Stimulated activated CD8-positive, alpha-beta memory T cell treated with anti-CD3 and anti-CD28 coated beads, Interleukin-4, amount 100 ng/mL, for 24 hours (primary cell): ENCODE data around the gene CDYL2.
"Not testable (repeated sequence)": the region's sequence is repeated elsewhere in the genome, so short reads cannot be mapped to it uniquely, and the experiment has no call there.

ENCODE experiments used
- DNase-seq: peaks from one replicate; pipeline ENCODE4 v3.0.0-alpha.2; 2020; ENCODE audit warnings: low read depth

The CDYL2 gene

DNA sequence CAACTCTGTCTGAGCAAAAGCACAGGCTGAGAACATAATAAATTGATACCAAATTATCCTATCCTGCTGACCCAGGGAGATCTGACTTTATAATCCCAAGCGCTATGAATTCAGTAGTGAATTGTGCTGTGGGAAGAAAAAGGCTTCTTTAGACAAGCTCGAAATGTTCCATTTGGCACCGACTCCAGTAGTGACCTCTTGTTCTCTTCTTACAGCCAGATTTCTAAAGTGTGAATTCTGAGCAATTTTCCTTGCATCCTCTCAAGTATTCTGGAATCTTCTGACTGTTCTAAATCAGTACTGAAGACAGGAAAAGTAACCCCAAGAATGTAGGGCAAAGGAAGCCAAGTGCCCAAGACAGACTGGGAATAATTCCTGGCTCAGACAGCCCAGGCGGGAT, 58.2 kb downstream of the CDYL2 start:
- no peak for DNase-seq

DNA sequence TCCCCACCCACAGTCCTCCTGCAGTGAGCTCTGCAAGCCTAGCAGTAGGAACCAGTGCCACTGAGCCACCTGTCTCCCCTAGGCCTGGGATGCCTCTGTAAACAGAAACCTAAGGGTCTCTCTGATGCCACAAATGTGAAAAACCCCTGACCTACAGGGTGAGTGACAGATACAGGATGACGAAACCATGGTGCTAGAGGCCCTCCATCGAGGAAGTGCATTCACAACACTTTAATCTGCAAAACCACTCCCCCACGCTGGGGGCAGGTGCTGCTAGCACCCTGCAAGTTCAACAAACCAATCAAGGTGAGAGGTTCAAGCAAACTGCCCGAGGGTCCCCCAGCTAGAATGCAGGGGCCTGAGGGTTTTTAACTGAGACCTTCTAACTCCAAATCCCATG, 59.5 kb downstream of the CDYL2 start:
- no peak for DNase-seq

DNA sequence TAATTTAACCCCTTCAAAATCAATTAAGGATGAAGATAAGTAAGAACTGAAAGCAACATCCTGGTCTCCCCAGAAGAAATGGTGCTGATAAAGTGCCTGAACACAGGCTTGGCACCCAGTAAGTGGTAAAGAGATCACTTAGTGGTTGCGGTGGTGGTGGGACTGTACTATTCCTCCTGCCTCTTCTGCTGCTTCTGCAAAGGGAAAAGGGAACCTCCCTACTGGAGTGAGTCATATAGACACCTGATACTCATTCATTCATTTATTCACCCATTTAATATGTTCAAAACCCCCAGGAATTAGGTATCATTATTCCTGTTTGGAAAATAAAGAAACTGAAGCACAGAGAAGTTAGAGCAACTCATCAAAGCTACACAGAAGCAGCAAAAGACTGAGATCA, 60.6 kb downstream of the CDYL2 start:
- DNase-seq, result no peak

GRCh38 chr16:80743273-80743672, 61.1 kb downstream of the CDYL2 start:
- DNase-seq, result no peak

GRCh38 chr16:80742331-80742730, 62.1 kb downstream of the CDYL2 start:
- no peak for DNase-seq

GRCh38 chr16:80741724-80742123, 62.7 kb downstream of the CDYL2 start:
- DNase-seq, result no peak

DNA sequence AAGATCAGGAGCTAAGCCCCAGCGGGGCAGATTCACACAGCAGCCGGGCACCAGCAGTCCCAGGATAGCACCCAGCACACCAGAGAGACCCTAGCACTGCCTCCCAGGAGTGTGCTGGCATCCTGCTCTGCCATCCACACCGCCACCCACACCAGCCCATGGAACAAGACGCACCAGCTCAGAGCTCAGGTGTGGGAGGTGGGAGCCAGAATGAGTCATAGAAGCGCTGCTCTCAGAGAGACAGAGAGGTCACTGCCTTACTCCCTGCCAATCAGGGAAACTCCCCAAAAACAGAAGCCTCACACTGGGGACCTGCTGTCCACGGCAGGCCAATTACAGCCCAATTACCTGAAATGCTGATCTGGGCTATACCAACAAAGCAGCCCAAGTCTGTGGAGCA, 64.9 kb downstream of the CDYL2 start:
- DNase-seq, result no peak

DNA sequence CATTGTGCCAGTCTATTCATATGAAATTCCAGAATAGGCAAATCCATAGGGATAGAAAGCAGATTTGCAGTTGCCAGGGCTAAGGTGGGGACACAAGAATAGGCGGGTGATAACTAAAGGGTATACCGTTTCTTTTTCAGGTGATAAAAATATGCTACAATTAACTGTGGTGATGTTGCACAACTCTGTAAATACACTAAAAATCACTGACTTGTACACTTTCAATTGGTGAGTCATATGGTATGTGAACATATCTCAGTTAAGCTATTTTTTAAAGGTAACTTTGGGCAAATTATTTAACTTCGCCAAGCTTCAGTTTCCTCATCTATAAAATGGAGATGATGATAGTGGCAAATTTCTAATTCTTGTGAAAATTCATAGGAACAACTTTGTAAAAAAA, 65.9 kb downstream of the CDYL2 start:
- no peak for DNase-seq

- DNase-seq, result no peak
These were observed 68.6 kb downstream of the CDYL2 start for GRCh38 chr16:80735846-80736245.

- DNase-seq, result no peak
These were observed 71.0 kb downstream of the CDYL2 start for GRCh38 chr16:80733407-80733806.

DNA sequence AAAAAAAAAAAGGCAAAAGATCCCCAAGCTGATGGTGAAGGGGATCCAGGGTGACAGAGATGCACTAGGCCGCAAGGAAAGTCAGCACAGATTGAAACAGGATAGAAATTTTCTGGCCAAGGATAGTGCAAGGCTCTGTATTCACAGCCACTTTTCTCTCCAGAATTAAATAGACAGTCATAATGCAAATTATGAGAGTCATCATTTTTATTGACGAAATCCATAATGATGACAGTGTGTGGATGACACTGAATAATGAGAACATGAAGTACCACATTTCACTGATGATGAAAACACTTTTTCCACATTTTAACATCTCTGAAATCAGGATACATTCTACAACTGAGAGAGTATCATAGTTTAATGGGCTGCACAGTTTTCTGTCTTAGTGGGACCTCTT, 72.5 kb downstream of the CDYL2 start:
- DNase-seq, result no peak

GRCh38 chr16:80727066-80727763, 77.2 kb downstream of the CDYL2 start:
- not testable (repeated sequence) for DNase-seq

- no peak for DNase-seq
These were observed 78.7 kb downstream of the CDYL2 start for GRCh38 chr16:80725566-80726162.

- DNase-seq, result no peak
These were observed 80.4 kb downstream of the CDYL2 start for GRCh38 chr16:80723981-80724380.

DNA sequence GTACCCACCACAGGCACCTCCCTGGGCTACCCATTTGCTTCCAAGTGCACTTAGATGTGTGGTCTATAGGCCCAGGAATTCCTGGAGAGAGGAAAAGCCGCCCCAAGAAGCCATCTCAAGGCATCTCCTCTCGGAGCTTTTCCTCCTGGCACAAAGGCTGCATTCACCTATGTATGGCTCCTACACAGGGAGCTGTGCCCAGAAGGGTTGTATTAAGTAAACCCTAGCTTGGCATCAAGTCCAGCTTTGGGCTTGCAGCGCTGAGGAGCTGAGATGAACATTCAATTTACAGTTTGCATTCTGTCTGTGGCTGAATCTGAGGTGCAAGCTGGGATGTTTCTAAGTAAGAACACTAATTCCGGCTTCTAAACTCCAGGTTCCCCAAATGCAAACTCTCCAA, 81.3 kb downstream of the CDYL2 start:
- no peak for DNase-seq

GRCh38 chr16:80720804-80721371, 83.5 kb downstream of the CDYL2 start:
- DNase-seq, result no peak

- no peak for DNase-seq
These were observed 84.8 kb downstream of the CDYL2 start for GRCh38 chr16:80719573-80719972.

GRCh38 chr16:80718480-80719220, 85.7 kb downstream of the CDYL2 start:
- DNase-seq, result no peak

GRCh38 chr16:80717611-80718010, 86.8 kb downstream of the CDYL2 start:
- DNase-seq, result no peak

DNA sequence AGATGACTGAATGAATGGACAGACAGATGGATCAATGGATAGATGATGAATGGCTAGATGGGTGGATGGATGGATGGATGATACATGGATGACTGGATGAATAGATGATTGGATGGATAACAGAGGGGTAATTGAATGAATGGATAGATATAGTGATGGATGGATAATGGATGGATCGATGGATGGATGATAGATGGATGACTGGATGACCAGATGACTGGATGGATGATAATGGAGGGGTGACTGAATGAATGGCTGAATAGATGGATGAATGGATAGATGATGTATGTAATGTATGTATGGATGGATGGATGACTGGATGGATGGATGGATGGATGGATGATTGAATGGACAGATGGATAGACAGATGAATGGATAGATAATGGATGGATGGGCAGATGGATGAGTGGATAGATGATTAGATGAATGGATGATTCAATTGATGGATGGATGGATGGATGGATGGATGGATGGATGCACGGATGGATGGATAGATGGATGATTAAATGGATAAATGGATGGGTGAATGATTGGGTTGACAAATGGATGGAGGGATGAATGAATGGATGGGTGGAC, 87.7 kb downstream of the CDYL2 start:
- no peak for DNase-seq

- DNase-seq, result no peak
These were observed 93.0 kb downstream of the CDYL2 start for GRCh38 chr16:80711406-80711805.

DNA sequence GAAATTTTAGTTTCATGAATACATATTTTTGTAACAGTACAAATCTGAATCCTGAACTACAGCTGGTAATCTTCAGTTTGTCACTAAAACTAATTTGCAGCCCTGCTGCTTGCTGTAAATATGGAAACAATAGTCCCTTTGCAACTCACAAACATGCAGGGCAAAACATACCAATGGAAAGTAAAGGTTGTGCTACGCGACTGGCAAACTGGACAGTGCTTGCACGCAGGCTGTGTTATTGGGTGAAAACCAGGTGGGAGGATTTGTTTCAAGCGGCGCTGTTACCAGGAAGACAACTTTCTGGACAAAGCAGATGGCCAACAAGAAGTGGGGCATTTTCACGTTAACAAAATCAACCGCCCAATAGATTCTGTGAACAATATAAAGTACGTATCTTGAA, 93.5 kb downstream of the CDYL2 start:
- DNase-seq, result no peak

DNA sequence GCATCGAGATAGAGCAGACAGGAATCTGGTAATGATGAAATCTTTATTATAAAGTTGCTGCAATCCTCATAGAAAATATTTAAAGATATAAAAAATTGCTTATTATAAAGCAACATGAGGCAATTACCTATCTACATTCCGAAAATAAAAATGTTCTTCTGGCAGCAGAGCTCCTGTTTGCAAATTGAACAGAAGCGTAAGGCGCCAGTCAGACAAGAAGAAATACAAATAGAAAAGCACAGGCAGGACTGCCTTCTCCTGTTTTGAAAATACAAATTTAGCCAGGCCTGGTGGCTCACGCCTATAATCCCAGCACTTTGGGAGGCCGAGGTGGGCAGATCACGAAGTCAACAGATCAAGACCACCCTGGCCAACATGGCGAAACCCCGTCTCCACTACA, 95.6 kb downstream of the CDYL2 start:
- DNase-seq, result no peak
